A673 (cell line): ENCODE measurements around the gene ABLIM3. TPM values are rescaled to one million over a fixed set of nuclear protein-coding genes. Genes with fewer than 3 reads are reported as not detected.

Source experiments
- BruUV-seq: library from RNA; stranded (reverse); fragments of 400-500 nt; replicated peaks from 2 replicates; lab custom pipeline; 2021; lab: Mats Ljungman, UMichigan
- CTCF ChIA-PET: fragments of 300-600 bp; sonication (Branson Sonifier 250); formaldehyde crosslinking; loops from one replicate; lab custom pipeline; 2022; ENCODE audit warnings: antibody characterized with exemption; lab: Charles Lee
- POLR2A ChIA-PET: fragments of 300-600 bp; sonication (Branson Sonifier 250); formaldehyde crosslinking; loops from one replicate; lab custom pipeline; 2022; ENCODE audit warnings: antibody characterized with exemption; ENCODE audit not compliant: low non-redundant PET; lab: Charles Lee
- DNase-seq: peaks from one replicate; pipeline ENCODE4 v3.0.0-alpha.2; 2015; ENCODE audit warnings: low spot score
- H3K27ac ChIP-seq: fragments of 200-600 bp; sonication (generic); 2 replicates; pipeline ENCODE4 v1.5.1; 2016; ENCODE audit warnings: mixed run types, low read depth, mild to moderate bottlenecking, mixed read lengths, antibody characterized with exemption, low read length; ENCODE audit not compliant: poor library complexity, severe bottlenecking
- H3K27me3 ChIP-seq: fragments of 200-600 bp; sonication (generic); replicated peaks from 2 replicates; pipeline ENCODE4 v1.6.1; 2017; ENCODE audit warnings: mixed run types, low read depth, mild to moderate bottlenecking, mixed read lengths, antibody characterized with exemption, low read length; ENCODE audit not compliant: insufficient read depth, poor library complexity
- H3K36me3 ChIP-seq: fragments of 200-600 bp; sonication (generic); 2 replicates; pipeline ENCODE4 v1.6.1; 2016; ENCODE audit warnings: mixed run types, mild to moderate bottlenecking, mixed read lengths, antibody characterized with exemption, low read length; ENCODE audit not compliant: insufficient read depth, poor library complexity, severe bottlenecking
- H3K4me1 ChIP-seq: fragments of 200-600 bp; sonication (generic); 2 replicates; pipeline ENCODE4 v1.6.1; 2017; ENCODE audit warnings: mixed run types, mild to moderate bottlenecking, mixed read lengths, antibody characterized with exemption, low read length; ENCODE audit not compliant: insufficient read depth, poor library complexity, severe bottlenecking
- H3K4me3 ChIP-seq: fragments of 200-600 bp; sonication (generic); 2 replicates; pipeline ENCODE4 v1.5.1; 2016; ENCODE audit warnings: low read depth, mixed run types, mild to moderate bottlenecking, mixed read lengths, low read length; ENCODE audit not compliant: poor library complexity, severe bottlenecking
- H3K9me3 ChIP-seq: fragments of 200-600 bp; sonication (generic); 2 replicates; pipeline ENCODE4 v1.6.1; 2016; ENCODE audit warnings: mixed run types, low read depth, mild to moderate bottlenecking, mixed read lengths, antibody characterized with exemption, low read length; ENCODE audit not compliant: poor library complexity, severe bottlenecking
- EZH2 ChIP-seq: fragments of 200-600 bp; sonication (generic); IDR thresholded peaks from 2 replicates; pipeline ENCODE4 v1.6.1; 2017; ENCODE audit warnings: borderline replicate concordance, low read depth, mild to moderate bottlenecking, mixed read lengths, antibody characterized with exemption, low read length; ENCODE audit not compliant: poor library complexity, severe bottlenecking
- intact Hi-C: fragments of 100-400 bp; cut with micrococcal nuclease; formaldehyde crosslinking; loops from one replicate; pipeline ENCODE4 v1.10.0; 2022; ENCODE audit not compliant: unreplicated experiment
- total RNA-seq: library from RNA; stranded (reverse); gene quantifications from 2 replicates; pipeline ENCODE4 v1.2.3, GENCODE V29; 2021
- TF ChIP-seq, protein P1 (sequence below): fragments of 300-800, 200-600 bp; sonication (generic); conservative IDR thresholded peaks from 2 replicates; pipeline ENCODE4 v1.5.1; 2017; ENCODE audit warnings: low read depth, mild to moderate bottlenecking, antibody characterized with exemption, low read length, moderate library complexity, mixed read lengths

The ABLIM3 gene
- total RNA-seq, 1 experiment from 2014 or later: not detected

DNA sequence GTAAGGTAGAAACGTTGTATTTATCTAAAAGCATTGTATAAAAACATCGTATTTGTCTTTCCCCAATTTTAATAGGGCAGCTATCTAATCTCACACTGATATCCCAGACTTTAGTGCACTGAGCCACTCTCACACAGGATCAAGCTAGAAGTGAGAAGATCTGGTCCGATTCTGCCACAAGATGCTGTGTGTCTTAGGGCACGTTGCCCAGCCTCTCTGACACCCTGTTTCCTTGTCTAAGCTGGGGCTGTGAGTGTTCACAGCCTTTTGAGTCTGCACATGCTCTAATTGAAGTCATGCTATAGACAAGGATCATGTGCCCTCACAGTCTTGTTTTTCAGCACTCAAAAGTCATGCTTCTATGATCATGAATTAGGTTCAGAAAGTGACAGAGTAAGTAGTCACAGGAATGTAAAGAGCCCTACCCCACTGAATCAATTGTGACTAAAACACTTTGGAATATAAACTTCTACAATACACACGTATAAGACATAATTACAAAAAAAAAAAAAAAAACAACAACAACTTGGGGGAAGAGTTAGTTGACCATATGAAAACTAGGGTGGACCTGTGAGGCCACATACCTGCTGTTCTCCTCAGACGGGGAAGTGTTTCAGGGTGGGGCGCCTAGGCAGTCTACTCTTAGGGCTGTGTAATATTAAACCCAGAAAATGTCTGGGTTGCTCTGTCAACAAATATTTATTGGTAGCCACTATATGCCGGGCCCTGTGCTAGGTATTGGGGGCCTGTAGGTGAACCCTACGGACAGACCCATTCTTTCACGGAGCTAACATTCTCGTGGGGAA lies 893 bp upstream of the ABLIM3 start:
- TF ChIP-seq EZH2: no peak
- TF ChIP-seq, protein P1, sequence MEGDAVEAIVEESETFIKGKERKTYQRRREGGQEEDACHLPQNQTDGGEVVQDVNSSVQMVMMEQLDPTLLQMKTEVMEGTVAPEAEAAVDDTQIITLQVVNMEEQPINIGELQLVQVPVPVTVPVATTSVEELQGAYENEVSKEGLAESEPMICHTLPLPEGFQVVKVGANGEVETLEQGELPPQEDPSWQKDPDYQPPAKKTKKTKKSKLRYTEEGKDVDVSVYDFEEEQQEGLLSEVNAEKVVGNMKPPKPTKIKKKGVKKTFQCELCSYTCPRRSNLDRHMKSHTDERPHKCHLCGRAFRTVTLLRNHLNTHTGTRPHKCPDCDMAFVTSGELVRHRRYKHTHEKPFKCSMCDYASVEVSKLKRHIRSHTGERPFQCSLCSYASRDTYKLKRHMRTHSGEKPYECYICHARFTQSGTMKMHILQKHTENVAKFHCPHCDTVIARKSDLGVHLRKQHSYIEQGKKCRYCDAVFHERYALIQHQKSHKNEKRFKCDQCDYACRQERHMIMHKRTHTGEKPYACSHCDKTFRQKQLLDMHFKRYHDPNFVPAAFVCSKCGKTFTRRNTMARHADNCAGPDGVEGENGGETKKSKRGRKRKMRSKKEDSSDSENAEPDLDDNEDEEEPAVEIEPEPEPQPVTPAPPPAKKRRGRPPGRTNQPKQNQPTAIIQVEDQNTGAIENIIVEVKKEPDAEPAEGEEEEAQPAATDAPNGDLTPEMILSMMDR: no peak
- Histone ChIP-seq H3K4me1 (no peaks in the 10 kb centered on the region), H3K4me3 (no peak overlapping the region), H3K36me3 (no peaks in the 10 kb centered on the region), H3K9me3 (no peaks in the 10 kb centered on the region), H3K27me3 (peaks cover 55% of the 10 kb centered on the region), H3K27ac (no peak overlapping the region)
- intact Hi-C loops: loop anchor here (2.0 kb wide), 2 partner anchors 88 to 128 kb away; no protein-coding TSS in a partner anchor
- no TSS peak for BruUV-seq
- CTCF ChIA-PET: no interaction called here
- POLR2A ChIA-PET: no interaction called here
- DNase-seq: no peak

DNA sequence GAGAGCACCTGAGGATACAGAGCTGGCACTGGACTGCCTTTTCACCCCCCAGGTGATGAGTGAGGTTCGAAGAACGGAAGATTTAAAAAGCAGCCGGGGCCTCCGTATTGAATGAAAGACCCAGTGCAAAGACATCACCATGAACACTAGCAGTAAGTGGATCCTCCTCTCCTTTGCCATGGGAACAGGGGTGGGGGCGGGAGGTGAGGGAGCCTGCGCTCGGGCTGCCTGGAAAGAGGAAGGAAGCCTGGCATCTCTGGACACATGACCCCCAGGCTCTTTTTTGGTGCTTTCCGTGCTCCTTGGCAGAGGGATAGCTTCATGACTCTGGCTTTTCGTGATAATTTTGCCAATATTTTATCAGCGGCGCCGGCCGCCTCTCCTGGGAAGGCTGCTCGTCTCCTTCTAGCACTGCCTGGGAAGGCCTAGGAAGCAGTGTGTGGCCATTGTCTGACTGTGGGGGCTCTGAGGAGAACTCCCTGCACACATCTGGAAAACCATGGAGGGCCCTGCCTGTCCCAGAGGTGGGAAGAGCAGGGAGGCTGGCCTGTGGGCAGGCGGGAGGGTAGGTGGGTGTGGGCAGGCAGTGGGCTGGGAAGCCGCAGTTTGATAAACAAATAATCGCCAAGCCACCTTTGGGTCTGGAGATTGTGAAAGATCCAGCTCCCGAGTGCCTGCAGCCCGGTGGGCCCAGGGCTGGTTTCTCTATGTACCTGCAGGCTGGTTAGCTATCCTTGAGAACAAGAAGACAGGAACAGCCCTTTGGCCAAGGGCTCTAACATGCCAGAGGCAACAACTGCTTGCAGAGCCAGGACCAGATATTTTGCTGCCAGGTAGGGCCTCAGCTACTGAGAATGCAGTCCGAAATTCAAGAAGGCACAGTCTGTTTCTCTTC lies 911 bp downstream of the ABLIM3 start:
- no TSS peak for BruUV-seq
- H3K4me1 ChIP-seq: no peaks in the 10 kb centered on the region
- H3K27ac ChIP-seq: no peak overlapping the region

DNA sequence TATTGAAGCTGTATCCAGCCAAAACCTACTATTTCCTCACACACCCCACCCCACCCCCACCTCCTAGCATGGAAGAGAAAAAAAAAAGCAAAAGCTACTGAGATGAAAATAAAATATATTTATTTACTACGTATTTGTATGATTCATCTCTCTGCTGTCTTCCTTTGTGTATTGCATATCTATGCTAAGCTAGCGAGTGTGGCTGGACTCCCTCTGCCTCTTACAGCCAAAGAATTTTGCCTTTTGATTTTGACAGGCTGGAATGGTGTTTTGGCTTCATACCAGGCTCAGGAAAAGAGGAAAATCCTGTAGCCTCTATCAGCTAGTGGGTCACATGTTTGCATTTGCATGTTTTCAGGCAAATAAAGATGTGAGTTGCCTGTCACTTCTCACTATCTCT lies 2.2 kb downstream of the ABLIM3 start:
- no TSS peak for BruUV-seq
- DNase-seq: no peak
- Histone ChIP-seq H3K27me3 (peaks cover 25% of the 10 kb centered on the region), H3K36me3 (no peaks in the 10 kb centered on the region), H3K4me1 (no peaks in the 10 kb centered on the region), H3K9me3 (no peaks in the 10 kb centered on the region), H3K27ac (no peak overlapping the region), H3K4me3 (no peak overlapping the region)
- ChIA-PET CTCF (no interaction called here), POLR2A (no interaction called here)
- no peak for TF ChIP-seq EZH2
- TF ChIP-seq, protein P1: no peak
- intact Hi-C loops: no loop called here

More for the DNA sequence above, 911 bp downstream of the ABLIM3 start:
- no peaks in the 10 kb centered on the region for H3K9me3 ChIP-seq
- ChIA-PET POLR2A (no interaction called here), CTCF (interaction anchor here (0.5 to 0.7 kb wide), 3 partner anchors 12 to 354 kb away, joined by 3 read pairs; no protein-coding TSS in a partner anchor)
- H3K4me3 ChIP-seq: peak overlapping the region; percentile 43
- peaks cover 38% of the 10 kb centered on the region for H3K27me3 ChIP-seq
- intact Hi-C loops: loop anchor here (2.0 kb wide), 2 partner anchors 87 to 127 kb away; no protein-coding TSS in a partner anchor
- TF ChIP-seq, protein P1: no peak
- TF ChIP-seq EZH2: no peak
- no peak for DNase-seq
- no peaks in the 10 kb centered on the region for H3K36me3 ChIP-seq
